DOHH2 (cell line): Measurements from ENCODE around the gene RAB3B.

Experiments used
- CTCF ChIP-seq: fragments of 200-600 bp; sonication (generic); IDR thresholded peaks from one replicate; pipeline ENCODE4 v1.5.1; 2014; ENCODE audit warnings: antibody characterized with exemption, mild to moderate bottlenecking, low read depth, low read length; ENCODE audit not compliant: poor library complexity, severe bottlenecking
- EZH2phosphoT487 ChIP-seq: fragments of 200-600 bp; sonication (generic); IDR thresholded peaks from 2 replicates; pipeline ENCODE4 v1.6.1; 2017; ENCODE audit warnings: borderline replicate concordance, mild to moderate bottlenecking, antibody characterized with exemption, low read length, moderate library complexity, mixed read lengths

GRCh38 chr1:51964309-51964696, 26.2 kb downstream of the RAB3B start:
- TF ChIP-seq CTCF (no peak), EZH2phosphoT487 (no peak)
